HG02642 (cell line): ENCODE data around the gene HSD11B2.

Experiments
- ATAC-seq: cut with Tn5 transposase; IDR thresholded peaks from one replicate; pipeline ENCODE4 v1.9.1; 2021; ENCODE audit warnings: mild to moderate bottlenecking; ENCODE audit not compliant: unreplicated experiment, poor library complexity

Gene HSD11B2

DNA sequence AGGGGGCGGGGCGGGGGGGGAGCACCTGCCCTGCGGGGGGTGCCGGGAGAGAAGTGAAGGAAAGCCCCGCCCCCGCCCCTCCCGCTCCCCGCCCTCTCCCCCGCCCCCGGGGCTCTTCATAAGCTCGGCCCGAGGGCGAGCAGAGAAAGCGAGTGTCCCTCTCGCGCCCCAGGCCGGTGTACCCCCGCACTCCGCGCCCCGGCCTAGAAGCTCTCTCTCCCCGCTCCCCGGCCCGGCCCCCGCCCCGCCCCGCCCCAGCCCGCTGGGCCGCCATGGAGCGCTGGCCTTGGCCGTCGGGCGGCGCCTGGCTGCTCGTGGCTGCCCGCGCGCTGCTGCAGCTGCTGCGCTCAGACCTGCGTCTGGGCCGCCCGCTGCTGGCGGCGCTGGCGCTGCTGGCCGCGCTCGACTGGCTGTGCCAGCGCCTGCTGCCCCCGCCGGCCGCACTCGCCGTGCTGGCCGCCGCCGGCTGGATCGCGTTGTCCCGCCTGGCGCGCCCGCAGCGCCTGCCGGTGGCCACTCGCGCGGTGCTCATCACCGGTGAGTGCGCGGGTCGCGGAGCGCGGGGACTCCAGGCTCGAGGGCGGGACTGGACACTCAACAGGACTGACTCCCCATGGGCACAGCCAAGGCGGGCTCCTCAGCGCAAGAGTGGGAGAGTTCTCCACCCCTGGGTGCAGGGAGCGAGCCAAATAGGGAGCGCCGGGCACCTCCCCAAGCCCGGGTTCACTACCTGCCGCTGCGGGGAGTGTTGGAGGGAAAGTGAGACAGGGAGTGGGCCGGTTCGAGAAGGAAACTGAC lies at the start of gene HSD11B2:
TSS of gene HSD11B2 (plus strand) at position 145 of the 798 bp plus-strand sequence. CDS start at position 273, 128 bp downstream.
- no peak for ATAC-seq

DNA sequence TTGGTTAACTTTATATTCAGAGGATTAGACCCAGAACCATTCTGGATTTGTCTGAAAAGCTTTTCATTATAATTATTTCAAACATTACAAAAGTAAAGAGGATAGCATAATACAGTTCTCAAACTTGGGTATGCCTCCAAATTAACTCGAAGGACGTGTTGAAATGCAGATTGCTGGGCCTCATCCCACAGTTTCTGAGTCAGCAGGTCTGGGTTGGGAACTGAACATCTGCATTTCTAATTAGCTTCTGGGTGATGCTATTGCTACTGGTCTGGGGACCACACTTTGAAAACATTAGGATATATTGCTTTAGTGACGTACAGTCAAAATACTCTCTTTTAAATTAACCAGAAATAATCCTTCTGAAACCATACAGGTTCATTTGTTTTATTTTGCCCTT lies 47.6 kb upstream of the HSD11B2 start:
- no peak for ATAC-seq

DNA sequence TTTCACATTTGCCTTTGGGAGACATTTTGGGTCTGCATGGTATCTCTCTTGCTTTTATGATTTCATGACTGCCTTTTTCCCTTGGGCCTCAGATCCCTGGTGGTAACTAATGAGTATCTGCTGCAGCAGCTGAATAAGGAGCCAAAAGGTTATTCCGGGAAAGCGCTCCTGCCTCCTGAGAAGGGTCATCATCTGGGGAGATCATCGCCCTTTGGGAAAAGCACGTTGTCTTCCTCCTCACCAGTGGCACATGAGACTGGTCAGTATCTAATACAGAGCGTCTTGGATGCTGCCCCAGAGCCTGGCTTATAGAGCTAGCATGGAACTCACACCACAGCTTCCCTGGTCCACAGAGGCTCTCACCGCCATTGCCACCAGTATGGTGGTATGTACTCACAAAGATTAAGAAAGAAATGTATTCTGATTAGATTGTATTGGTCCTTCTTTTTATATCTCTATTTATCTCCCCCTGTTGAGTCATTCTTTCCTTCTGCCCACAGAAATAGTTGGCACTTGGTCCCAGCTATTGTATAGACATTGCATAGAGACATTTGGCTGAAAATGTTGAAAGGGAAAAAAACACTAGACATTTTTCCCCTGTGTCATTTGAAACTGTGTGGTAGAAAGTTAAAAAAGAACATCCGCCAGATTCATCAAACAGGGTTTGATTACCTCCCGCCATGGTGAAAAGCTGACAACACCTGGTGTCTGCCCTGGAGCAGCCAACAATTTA lies 46.0 kb upstream of the HSD11B2 start:
- ATAC-seq: no peak

DNA sequence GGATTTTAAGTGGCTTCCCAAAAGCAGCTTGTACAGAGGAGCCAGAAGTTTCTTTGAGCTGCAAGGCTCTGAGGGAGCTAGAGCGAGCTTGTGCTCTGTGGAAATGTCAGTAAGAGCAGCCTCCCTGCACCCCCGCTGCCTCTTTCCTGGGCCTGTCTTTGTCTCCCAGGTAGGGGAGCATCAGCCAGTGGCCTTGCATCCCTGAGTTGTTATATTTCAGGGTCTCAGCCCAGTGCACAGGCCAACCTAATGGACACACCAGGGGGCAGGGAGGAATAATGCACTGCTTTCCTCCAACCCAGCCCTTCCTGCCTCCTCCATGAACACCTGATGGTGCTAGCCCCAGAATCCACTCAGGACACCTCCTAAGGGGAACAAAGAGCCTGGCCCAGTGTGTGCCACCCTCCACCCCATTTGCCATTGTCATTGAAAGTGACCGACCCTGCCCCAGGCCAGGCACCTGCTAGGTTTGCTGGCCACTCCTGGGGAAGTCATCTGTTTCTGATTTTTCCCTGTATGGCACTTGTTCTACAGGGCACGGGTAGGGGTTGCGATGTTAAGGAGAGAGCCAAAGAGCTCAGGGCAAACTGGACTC lies 44.0 kb upstream of the HSD11B2 start:
- ATAC-seq: no peak

DNA sequence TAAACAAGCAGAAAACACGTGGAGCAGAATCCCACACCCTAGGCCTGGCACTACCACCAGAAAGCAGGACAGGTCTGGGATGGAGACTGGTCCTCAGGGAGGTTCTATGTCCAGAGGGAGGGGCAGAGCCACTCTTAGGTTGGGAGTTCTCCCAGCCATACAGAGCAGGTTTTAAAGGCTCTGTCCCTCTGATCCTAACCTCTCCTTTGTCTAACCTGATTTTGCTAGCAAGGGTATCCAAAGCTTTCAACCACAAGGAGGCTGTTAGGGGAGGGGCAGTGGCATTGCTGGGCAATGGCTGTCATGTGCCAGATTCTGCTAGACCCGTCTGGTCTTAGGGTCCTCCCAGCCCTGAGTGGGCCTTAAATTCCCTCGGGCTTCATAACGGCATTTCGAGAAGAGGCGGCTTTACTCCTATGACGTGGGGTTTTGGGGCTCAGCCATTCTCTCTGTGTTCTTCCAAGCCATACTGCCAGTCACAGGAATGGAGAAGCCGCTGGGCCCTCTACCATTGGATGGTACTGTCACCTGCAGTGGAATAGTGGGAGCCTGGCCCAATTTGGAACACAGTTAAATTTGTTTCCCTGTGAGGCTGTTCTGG lies 43.3 kb upstream of the HSD11B2 start:
- ATAC-seq: no peak

DNA sequence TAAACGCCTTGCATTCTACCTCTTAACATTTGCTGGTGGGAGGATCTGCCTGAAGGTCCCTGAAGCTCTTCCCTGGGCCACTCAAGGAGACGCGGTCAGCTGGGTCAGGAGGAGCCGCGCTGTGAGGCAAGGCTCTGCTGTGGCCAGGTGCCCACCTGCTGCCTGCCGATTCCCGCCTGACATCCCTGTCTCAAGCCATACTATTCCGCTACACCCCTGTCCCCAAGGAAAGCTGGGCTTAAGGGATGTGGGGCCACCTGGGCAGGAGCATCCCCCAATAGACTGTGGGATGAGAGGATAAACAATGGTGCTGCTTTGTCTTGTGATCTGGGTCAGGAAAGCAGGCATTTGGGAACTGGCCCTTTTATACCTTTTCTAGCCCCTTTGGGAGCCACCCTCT lies 42.7 kb upstream of the HSD11B2 start:
- no peak for ATAC-seq

DNA sequence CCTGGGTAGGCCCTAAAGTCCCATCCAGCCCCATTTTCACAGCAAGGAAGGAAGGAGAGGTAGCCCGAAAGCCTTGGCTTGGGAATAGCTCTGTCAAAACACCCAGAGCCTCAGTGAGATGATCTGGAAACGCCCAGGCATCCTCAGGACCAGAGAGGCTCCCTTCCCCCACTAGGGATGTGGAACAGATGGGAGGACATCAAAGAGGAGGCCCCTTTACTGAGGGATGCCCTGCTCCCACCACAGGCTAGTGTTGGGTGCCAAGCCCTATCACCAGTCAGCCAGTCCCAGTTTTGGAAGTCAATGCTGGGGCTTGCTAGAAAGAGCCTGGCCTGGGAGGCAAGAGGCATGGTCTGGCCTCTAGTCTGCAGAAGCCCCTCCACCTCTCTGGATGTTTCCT lies 42.3 kb upstream of the HSD11B2 start:
- no peak for ATAC-seq

DNA sequence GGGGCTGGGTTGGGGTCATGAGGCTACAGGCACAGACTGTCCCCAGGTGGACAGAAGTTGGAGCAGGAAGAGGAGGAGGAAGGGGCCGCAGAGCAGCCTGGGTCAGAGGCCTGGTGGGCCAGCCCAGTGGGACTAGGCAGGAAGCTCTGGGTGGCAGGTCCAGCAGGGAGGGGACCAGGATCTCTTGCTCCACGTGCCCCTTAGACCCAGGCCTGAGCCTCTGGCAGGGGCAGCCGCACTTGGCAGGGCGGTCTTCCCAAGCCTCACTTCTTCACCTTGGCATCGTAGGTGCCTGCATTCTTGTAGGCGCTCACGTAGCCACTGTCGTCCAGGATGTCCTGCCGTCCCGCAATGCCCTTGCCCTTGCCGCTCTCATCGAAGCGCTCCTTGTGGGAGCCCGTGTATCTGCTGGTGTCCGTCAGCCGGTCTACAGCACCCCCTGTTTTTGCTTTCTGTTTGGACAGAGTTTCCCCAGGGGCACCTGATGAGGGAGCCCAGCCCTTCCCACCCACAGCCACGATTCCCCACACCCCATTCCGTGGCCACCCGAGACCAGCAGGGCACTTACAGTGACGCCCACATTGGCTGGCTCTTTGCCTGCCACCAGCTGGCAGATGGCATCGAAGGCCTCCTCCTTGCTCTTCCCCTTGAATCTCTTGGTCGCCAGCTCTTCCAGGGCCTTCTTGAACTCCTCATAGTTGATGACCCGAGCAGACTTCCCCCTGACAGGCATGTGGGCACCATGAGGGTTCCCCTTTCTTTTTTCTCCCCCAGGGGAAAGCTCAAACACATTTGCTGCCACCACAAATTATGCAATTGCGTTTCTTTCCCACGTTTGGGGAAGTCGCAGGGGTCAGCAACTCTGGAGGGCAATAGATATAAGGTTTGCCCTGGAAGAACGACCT lies 40.8 kb upstream of the HSD11B2 start:
- no peak for ATAC-seq

DNA sequence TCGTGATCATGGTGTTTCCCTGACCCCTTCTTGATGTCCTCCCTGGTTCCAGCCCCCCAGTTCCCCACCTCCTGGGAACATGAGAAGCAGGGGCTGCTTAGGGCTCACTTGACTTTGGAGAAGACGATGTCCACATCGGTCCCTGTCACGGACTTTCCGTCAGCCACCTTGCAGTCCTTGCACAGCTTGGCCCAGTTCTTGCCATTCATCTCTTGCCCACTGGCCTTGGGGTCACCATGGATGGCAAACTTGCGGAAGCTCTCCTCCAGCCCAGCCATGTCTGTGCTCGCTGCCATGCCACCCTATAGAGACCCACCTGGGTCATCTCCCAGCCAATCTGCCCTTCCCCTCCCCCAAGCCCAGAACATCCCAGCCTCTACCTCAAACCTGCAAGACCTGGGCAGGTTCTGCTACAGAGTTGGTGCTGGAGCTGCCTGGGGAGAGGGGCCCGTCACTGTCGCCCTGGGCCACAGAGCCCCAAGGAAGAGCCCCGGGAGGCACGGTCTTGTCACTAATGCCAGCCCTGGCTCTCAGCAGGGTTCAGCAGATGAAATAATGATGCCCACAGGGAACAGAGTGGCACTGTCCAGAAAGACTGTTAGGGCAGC lies 40.0 kb upstream of the HSD11B2 start:
- no peak for ATAC-seq

DNA sequence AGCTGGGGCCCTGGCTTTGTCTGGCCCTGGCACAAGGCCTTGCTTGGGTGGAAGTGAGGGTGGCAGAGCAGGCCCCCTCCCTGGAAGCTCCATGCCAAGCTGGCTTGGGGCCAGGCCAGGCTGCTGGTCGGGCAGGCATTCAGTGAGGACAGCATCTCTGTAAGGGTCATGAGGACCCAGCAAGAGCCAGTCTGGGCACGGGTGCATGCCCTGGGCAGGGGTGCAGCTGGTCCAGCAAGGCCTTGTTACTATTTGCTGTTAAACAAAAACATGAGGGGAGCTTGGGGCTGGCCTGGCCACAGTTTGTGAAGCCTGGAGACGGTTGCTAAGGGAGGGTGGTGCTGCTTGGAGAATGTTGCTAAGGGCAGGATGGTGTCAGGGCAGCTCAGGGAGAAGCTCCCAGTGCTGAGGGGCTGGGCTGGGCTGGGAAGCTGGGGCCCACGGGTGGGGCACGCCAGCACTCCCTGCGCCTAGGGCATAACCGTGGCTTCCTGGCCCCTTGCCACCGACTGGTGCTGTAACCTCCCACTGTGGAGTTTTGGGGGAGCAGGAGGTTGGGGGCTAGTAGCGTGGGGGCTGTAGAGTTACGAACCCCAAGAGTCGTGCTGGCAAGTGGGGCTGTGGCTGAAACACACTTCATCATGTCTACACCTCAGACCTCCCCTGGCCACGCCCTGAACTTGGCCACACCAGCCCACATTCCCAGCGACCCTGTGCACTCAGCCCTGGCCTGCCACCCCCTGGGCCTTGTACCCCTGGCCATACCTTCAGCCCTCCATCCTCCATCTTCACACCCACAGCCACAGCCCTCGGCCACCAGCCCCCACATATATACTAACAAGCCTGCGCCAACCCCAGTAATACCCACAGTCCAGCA lies 39.3 kb upstream of the HSD11B2 start:
- ATAC-seq: no peak

DNA sequence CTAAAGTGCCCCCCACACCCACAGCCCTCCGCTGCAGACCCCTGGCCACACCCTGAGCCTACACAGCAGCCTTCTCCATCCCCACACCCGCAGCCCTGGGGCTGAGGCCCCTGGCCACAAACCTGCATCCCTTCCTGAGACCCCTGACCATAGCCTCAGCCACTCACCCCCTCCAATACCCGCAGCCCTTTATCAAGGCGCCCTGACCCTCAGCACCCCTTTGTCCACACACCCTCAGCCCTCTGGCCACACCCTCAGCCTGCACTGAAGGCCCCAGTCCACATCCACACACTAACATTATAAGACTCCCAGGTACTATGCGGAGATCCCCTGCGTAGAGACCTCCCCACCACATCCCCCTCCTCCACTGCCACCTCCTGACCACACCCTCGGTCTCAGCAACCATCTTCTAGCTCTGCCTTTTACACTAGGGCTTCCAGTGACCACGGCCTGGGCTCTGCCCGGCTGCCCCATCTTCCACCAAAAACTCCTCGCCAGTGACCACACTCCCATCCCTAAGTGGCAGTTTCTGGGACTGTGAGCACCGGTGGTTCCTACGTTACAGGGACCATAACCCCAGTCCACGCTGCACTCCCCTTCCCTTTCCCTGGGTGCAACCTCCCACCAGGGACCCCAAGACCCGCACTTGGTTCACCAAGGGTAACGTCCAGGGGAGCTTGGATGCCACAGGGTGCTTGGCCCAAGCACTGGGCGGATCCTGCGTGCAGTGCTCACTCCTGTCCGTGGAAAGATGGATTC lies 38.4 kb upstream of the HSD11B2 start:
- ATAC-seq: no peak

DNA sequence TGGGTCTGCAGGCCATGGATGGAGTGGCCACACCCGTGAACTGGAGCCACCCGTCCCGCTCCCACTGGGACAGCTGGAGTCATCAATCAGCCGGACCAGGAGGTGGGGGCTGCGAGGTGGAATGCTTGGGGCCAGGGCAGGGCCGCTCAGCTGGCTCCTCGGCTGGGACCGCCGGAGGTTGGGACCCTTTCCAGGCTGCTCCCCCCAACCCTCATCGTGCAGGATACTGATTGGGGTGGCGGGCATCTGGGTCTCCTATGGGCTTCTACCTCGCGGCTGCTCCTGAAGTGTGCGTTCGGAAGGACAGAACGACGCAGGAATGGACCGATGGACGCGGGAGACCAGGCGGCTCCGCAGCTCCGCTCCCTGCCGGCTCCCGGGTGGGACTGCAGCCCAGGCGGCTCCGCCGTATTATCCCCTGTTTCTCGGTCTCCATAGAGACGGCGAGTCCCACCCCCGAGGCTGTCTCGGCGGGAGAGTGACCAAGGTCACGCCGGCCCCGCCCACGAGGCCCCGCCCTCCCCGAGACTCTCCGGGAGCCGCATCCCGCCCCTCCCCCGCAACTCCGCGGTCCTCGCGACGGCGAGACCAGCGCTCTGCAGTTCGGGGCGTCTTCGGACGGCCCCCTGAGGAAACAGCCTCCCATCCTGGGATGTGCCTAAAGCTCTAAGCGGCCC lies 37.7 kb upstream of the HSD11B2 start, which contains the start of gene TPPP3:
TSS of gene TPPP3 (minus strand) at position 388 of the 677 bp plus-strand sequence. CDS start 2,387 bp downstream, outside the sequence.
- ATAC-seq: no peak

DNA sequence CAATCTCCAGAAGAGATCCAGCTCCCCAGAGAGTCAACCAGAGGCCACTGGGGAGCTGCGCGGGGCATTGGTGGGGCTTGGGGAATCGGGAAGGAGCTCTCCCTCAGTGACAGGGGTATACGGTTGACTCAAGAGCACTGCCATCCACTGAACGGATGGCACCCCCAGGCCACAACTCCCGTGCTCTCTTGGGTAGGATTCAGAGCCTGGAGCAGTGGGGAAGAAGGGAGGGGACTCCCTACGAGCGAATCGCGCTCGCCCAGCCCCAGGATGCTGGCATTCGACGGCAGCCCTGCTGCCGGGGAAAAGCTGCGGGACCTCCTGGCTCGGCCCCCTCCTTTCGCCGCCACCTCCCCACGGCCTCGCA lies 37.1 kb upstream of the HSD11B2 start:
- ATAC-seq: no peak

DNA sequence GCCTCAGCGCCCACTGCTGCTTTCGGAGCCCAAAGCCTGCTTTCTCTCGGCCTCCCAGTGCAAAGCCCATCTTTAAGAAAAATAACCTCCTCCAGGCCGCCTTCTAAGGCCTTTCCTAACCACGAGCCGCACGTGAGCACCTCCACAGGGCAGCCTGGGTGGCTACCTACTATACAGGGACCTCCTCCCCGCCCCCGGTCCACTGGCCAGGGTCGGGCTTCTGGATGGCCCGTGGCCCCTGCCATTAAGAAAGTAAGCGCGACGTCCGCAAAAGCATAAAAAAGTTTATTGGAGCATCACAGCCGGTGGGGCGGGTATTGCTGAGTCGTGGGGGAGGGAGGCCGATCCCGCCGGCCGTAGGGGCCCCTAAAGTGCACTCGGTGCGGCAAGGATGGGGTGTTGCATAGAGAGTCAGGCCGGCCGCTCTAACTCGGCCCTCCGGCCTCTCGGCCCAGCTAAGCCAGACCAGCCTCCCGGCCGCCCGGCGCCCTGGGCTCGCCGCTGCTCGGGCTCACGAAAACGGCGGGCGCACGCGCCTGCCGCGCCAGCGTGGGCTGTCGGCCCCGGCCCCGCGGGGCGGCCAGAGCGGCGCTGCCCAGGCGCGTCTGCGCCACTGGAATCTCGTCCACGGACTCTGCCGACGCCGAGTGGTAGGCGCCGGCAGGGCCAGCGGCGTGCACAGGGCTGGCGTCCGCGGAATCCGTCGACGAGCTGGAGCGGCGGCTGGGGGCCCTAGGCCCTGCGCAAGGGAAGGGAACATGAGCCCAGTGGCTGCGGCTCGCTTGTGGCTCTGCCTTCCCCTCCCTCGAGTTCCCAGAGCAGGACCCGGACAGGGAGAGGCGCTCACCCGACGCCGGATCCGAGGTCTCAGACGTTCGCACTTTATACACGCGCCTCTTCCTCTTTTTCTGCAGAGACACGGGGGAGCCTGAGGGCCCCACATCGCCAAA lies 36.5 kb upstream of the HSD11B2 start:
- ATAC-seq: no peak

DNA sequence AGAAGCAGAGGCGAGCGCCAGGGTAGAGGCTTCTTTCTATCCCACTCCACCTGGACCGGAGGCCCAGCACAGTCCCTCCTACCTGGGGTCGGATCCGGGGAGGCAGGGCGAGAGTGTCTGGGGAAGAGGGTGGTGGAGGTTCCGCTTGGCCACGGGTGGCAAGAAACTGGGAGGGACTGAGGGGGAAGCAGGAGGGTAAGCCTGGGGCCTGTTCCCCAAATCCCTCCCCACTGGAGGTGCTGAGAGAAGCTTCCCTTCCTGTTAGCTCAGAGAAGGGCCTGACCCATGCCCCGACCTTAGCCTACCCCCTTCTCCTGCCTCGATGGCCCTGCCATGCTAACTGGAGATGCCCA lies 35.8 kb upstream of the HSD11B2 start:
- ATAC-seq: no peak

DNA sequence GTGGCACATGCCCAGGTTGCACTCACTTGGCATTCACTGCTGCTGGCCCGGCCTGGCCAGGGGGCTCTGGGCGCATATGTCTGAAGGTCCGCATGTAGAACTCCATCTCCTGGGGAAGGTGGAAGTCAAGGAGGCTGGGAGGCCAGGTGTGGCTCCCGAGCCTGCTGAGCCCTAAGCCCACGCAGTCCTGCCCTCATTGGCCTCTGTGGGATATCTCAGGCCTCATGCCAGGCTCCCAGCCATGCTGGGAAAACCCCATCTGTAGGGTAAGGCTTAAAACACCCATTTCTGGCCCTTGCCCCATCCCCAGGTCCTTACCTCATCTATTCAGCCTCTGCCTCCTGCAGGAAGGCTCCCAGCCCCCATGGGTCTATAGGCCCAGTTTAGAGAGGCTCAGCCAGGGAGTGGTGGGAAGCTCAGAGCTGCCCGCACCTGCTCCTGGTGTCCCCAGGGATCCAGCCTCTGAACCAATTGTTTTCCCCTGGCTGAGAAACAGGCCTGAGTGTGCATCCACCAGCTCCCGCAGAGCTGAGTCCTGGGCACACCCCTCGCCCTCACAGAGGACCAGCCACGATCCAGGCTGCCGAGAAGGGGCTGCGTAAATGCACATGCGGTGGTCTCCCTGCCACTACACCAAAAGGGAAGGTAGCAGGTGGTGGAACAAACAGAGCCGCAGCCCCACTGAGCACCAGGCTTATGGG lies 35.3 kb upstream of the HSD11B2 start:
- no peak for ATAC-seq
